GM04504 (cell line): ENCODE measurements around the gene LITAFD.
"Not testable (repeated sequence)": the region's sequence is repeated elsewhere in the genome, so short reads cannot be mapped to it uniquely, and the experiment has no call there.

Source experiments
- DNase-seq: peaks from one replicate; pipeline ENCODE4 v3.0.0-alpha.2; 2012; ENCODE audit warnings: low read depth

LITAFD gene

DNA sequence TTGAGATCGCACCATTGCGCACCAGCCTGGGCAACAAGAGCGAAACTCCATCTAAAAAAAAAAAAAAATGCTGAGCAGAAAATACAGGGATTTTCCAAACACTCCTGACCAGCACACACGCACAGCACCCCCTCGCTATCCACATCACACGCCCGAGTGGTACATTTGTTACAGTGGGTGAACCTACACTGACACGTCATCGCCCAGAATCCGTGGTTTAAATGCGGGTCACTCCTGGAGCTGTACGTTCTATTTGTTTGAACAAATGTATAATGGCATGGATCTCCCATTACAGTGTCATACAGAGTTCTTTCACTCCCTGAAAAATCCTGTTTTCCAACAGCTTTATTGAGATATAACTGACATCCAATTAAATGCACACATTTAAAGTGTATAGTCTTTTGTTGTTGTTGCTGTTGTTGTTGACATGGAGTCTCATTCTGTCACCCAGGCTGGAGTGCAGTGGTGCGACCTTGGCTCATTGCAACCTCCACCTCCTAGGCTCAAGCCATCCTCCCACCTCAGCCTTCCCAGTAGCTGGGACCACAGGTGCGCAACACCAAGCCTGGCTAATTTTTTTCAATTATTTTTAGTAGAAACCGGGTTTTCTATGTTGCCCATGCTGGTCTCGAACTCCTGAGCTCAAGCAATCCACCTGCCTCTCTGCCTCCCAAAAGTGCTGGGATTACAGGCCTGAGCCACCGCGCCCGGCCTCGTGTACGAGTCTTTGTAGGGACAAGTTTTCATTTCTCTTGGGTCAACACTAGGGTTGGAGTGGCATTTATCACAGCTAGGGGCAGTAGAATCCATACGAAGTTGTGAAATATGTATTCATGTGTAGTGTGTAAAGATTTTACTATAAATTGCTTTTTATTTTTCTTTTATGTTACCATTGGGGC, 8.9 kb upstream of the LITAFD start:
- no peak for DNase-seq

DNA sequence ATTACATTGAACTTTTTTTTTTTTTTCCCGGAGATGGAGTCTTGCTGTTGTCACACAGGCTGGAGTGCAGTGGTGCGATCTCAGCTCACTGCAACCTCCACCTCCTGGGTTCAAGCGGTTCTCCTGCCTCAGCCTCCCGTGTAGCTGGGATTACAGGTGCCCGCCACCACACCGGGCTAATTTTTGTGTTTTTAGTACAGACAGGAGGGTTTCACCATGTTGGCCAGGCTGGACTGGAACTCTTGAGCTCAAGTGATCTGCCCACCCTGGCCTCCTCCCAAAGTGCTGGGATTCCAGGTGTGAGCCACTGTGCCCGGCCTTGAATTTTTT, 8.3 kb upstream of the LITAFD start:
- DNase-seq = not testable (repeated sequence)

GRCh38 chr16:8874388-8874787, 7.8 kb upstream of the LITAFD start:
- no peak for DNase-seq

DNA sequence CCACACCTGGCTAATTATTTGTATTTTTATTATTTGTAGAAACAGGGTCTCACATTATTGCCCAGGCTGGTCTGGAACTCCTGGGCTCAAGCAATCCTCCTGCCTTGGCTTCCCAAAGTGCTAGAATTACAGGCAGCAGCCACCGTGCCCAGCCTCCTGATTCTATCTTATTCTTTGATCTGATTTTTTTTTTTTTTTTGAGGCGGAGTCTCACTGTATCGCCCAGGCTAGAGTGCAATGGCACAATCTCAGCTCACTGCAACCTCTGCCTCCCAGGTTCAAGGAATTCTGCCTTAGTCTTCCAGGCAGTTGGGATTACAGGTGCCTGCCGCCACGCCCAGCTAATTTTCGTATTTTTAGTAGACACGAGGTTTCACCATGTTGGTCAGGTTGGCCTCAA, 6.8 kb upstream of the LITAFD start:
- not testable (repeated sequence) for DNase-seq

DNA sequence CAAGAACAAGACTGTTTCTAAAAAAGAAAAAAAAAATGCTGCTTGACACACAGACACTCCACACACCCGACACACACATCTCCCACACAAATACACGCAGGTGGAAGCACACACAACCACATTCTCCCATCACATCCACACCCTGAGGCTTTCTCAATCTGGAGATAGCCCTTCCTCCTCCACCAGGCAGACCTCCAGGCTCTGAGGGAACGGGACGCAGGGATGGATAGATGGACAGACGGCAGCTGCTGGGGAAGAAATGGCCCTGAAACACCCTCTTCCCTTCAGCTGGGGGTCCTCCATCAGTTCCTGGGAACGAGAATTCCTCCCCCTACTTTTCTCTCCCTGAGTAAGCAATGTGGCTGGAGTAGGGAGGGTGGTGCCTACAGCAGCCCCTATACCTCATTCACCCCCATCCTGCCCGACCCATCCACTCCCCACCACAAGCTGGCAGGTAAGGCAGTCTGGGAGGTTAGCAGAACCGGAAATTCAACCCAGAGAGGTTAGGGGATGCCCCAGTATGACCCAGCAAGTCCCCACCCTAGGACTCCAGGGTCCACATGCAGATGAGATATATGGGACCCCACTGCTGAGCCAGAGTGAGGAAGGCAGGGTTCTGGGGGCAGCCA, 4.1 kb upstream of the LITAFD start:
- DNase-seq = no peak

GRCh38 chr16:8878523-8878911, 3.6 kb upstream of the LITAFD start:
- DNase-seq = peak; percentile 71

DNA sequence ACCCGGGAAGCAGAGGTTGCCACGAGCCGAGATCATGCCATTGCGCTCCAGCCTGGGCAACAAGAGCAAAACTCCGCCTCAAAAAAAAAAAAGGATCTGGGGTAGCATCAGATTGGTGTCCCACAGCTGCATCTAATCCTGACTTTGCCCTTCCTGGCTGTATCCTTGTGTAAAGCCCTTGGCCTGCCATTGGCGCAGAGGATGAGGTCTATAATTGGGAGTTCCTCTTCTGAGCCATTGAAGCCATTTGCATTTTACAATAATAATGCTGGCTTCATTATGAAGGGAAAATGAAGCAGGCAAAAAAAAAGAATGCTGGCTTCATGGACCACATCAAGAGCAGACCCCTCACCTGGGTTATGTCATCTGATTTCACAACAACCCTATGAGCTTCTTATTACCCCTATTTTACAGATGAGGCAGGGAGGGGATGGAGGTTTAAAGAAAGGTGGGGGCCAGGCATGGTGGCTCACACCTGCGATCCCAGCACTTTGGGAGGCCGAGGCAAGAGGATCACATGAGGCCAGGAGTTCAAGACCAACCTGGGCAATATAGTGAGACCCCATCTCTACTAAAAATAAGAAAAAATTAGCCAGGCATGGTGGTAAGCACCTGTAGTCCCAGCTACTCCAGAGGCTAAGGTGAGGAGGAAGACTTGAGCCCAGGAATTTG, 1.2 kb upstream of the LITAFD start:
- DNase-seq = no peak

- no peak for DNase-seq
Observed at GRCh38 chr16:8882725-8883377, 700 bp downstream of the LITAFD start.

DNA sequence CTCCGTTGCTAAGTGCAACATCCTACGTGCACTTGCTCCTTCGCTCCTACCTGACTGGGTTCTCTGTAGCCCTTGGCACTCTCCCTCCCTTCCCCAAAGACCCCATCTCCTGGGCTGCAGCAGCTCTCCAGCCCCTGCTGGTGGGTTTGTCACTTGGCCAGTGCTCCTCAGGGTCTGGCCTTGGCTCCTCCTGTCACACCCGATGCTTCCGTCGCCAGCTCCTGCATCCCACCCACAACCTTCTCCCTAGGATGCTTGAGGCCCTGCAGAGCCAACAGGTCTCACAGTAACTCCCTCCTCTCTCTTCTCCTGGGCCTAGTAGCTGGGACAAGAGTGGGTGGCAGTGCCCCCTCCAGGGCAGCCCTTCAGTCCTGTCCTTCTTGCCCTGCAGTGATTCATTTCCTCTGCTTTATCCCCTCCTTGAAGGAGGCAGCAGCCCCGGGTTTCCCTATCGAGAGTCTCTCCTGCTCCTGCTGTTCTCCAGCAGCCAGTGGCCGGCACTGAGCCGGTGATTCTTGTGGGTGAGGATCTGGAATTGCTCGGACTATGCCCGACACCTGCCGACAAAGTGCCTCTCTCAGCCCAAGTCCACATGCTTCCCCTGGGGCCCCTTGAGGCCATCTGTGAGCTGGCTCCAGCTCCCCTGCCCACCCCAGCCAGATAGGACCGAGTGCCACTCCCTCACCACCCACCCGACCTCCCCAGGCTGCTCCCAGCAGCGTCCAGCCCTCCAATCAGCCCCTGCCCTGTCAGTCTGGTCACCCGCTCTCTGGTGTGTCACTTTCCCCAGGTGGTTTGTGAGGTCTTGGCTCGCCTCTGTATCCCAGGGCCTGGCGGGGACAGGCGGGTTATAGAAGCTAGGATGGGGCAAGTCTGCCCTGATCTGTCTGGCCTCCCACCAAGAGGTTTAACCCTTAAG, 3.8 kb downstream of the LITAFD start:
- DNase-seq = no peak

- DNase-seq = no peak
Observed at GRCh38 chr16:8886593-8887430, 4.7 kb downstream of the LITAFD start.

- no peak for DNase-seq
Observed at GRCh38 chr16:8887431-8887765, 5.2 kb downstream of the LITAFD start.

- DNase-seq = peak; percentile 81
Observed at GRCh38 chr16:8887952-8888560, 5.9 kb downstream of the LITAFD start.

DNA sequence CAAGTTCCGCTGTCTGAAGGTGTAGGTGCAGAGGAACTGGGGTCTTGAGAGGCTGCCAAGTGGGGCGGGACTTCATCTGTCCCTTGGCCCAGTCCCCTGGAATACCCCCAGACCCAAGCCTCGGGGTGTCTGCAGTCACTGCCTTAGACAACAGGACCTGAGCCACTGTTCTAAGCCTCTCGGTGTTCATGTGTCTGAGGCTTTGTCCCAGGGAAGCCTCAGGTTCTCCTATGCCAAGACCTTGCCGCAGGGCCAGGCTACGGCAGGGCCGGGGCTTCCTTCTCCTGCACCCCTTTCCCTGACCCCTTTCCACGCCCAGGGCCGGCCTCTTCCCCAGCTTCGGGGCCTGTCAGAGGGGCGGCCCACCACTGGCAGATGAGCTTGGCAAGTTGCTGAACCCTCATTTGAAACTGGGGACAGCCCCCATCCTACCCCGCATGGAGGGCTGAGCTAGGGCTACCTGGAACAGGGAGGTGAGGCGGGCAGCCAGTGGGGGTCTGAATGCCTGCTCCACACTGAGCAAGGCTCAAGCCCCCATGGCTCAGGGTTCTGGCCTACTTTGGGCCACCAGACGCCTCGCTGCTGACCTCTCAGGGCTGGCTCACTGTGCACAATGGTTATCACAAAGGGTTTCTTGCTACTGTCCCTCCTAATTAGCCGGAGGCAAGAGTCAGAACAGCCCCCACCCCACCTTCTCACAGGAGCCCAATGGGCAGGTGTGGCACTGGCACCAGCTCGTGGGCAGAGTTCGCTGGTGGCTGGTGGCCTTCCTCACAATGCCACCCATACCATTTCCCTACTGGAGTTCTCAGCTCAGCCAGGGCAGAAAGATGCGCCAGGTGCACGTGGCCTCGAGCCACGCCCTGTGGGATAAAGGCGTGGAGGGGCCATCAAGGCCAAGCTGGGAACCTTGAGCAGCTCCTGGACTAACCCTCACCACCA, 7.1 kb downstream of the LITAFD start:
- DNase-seq = no peak

- DNase-seq = no peak
Observed at GRCh38 chr16:8889893-8890548, 7.9 kb downstream of the LITAFD start.

GRCh38 chr16:8890549-8890921, 8.4 kb downstream of the LITAFD start:
- DNase-seq = no peak

GRCh38 chr16:8892101-8892575, 10.0 kb downstream of the LITAFD start:
- no peak for DNase-seq

DNA sequence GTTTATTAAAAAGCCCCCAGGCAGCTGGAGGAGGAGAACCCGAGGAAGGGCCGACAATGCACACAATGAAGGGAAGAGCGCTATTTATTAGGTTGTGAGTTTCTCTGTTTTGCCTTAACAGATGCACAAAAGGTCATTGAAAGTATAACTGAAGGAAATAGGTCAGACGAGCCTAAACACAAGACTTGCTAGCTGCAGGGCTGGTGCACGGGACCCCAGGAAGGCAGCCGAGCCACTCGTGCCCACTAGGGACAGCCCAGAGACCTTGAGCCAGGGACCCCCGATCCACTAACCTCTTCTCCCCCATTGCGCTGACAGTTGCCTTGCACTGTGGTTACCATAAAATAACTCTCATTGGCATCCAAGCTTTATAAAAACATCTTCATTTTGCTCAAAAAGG, 11.3 kb downstream of the LITAFD start:
- DNase-seq = no peak

DNA sequence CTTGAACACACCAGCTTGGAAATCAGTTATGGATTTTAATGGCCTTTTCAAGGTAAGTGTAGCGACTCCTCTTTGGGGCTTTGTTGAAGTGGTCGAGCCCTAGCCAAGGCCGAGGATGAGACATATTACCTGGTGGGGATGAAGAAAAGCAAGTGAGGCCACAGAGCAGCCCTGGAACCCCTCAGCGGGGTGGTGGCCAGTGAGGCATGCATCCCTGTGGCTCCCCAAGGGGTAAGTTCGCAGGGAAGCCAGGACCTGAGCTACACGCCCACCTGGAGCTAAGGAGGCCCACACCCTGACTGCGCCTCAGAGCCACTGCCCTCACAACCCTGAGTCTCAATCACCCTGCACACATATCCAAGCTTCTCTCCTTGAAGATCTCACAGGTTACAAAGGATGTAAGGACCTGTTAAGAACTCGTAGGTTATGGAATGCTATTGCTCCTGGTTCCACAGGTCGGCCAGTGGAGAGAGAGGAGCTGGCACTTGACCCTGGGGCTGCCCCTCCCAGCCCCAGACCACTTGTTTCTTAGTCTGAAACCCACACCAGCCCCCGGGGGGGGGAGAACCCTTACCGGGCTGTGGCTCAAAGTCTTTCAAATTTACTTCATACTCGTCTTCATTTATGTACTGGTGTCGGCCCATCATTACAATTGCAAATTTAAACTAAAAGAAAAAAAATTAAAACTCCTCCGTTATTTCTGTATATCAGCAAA, 12.0 kb downstream of the LITAFD start:
- no peak for DNase-seq
